H1 (cell line): ENCODE results near the gene FJX1. TPM values are rescaled to one million over a fixed set of nuclear protein-coding genes. Genes with fewer than 3 reads are reported as not detected.

ENCODE experiments used
- CTCF ChIA-PET: fragments of 300-600 bp; sonication (Branson Sonifier 250); formaldehyde crosslinking; loops from one replicate; lab custom pipeline; 2021; ENCODE audit not compliant: partially characterized antibody; lab: Charles Lee
- POLR2A ChIA-PET: fragments of 300-600 bp; sonication (Branson Sonifier 250); formaldehyde crosslinking; loops from one replicate; lab custom pipeline; 2021; ENCODE audit warnings: inconsistent platforms; ENCODE audit not compliant: partially characterized antibody; lab: Charles Lee
- DNase-seq, 2 experiments: peaks; one replicate each; pipeline versions ENCODE4 v3.0.0 to v3.0.0-alpha.2; 2010 to 2022; ENCODE audit warnings: low spot score in 2 of 2, low read depth in 1 of 2, mixed read lengths in 1 of 2
- FAIRE-seq: peaks from 2 replicates; lab custom pipeline; 2011; peaks lifted over from hg19 to GRCh38; lab: Jason Lieb, UNC
- H2AFZ ChIP-seq: 2 replicates; pipeline ENCODE4 v1.8.1; 2012; ENCODE audit warnings: low read length, inconsistent platforms
- H2AK5ac ChIP-seq: 2 replicates; pipeline ENCODE4 v1.6.1; 2013; ENCODE audit warnings: low read depth, low read length
- H2BK120ac ChIP-seq: replicated peaks from 2 replicates; pipeline ENCODE3; 2013; ENCODE audit warnings: low read depth, low read length, inconsistent platforms
- H2BK12ac ChIP-seq: 2 replicates; pipeline ENCODE4 v1.6.1; 2013; ENCODE audit warnings: low read depth, low read length
- H2BK15ac ChIP-seq: 2 replicates; pipeline ENCODE4 v1.6.1; 2013; ENCODE audit warnings: low read length
- H2BK20ac ChIP-seq: 2 replicates; pipeline ENCODE4 v1.6.1; 2013; ENCODE audit warnings: low read length
- H2BK5ac ChIP-seq: 2 replicates; pipeline ENCODE4 v1.6.1; 2013; ENCODE audit warnings: low read depth, low read length
- H3K14ac ChIP-seq: 2 replicates; pipeline ENCODE4 v1.6.1; 2013; ENCODE audit warnings: inconsistent platforms; ENCODE audit not compliant: insufficient read length
- H3K18ac ChIP-seq: 2 replicates; pipeline ENCODE4 v1.6.1; 2013; ENCODE audit warnings: low read length; ENCODE audit errors: extremely low read depth
- H3K23ac ChIP-seq: 2 replicates; pipeline ENCODE4 v1.6.1; 2013; ENCODE audit warnings: inconsistent platforms; ENCODE audit not compliant: insufficient read length
- H3K23me2 ChIP-seq: 2 replicates; pipeline ENCODE4 v1.6.1; 2013; ENCODE audit warnings: low read depth, low read length
- H3K27ac ChIP-seq: 2 replicates; pipeline ENCODE4 v1.6.1; 2011; ENCODE audit warnings: low read depth, low read length, inconsistent platforms
- H3K27me3 ChIP-seq, 4 experiments: replicated peaks in 1 of 4; 1 replicate in 1 of 4; 2 replicates in 3 of 4; pipeline versions ENCODE4 v1.6.1 to v1.8.1; 2011 to 2013; ENCODE audit warnings: low read length in 3 of 4, mild to moderate bottlenecking in 3 of 4, inconsistent platforms in 2 of 4, mixed read lengths in 2 of 4, moderate library complexity in 1 of 4; ENCODE audit not compliant: control insufficient read depth in 3 of 4, insufficient read depth in 3 of 4; ENCODE audit errors: extremely low read depth in 1 of 4
- H3K36me3 ChIP-seq, 4 experiments: 2 replicates each; pipeline versions ENCODE4 v1.6.1 to v1.8.1; 2011 to 2013; ENCODE audit warnings: mild to moderate bottlenecking in 4 of 4, low read length in 3 of 4, moderate library complexity in 2 of 4, control low read depth in 1 of 4, inconsistent platforms in 1 of 4; ENCODE audit not compliant: insufficient read depth in 4 of 4, control insufficient read depth in 2 of 4
- H3K4ac ChIP-seq: replicated peaks from 2 replicates; pipeline ENCODE3; 2013; ENCODE audit warnings: low read length, low read depth, mixed read lengths, inconsistent platforms; ENCODE audit not compliant: insufficient read length
- H3K4me1 ChIP-seq, 4 experiments: replicated peaks in 1 of 4; 1 replicate in 1 of 4; 2 replicates in 3 of 4; pipeline versions ENCODE4 v1.6.1 to v1.8.1; 2011 to 2013; ENCODE audit warnings: low read length in 3 of 4, inconsistent platforms in 2 of 4, mixed read lengths in 1 of 4; ENCODE audit not compliant: insufficient read depth in 4 of 4, control insufficient read depth in 3 of 4
- H3K4me2 ChIP-seq, 2 experiments: 2 replicates each; pipeline versions ENCODE4 v1.6.1 to v1.8.1; 2011 to 2013; ENCODE audit warnings: low read depth in 2 of 2, low read length in 2 of 2, control low read depth in 1 of 2, inconsistent platforms in 1 of 2, mild to moderate bottlenecking in 1 of 2; ENCODE audit not compliant: insufficient read depth in 1 of 2
- H3K4me3 ChIP-seq, 4 experiments: fragments of 200-600, 300-600 bp in 1 of 4; sonication (generic), shearing (Covaris generic), sonication (Bioruptor Twin) in 1 of 4; 2 replicates each; pipeline versions ENCODE4 v1.5.1 to v1.8.1; 2011 to 2016; ENCODE audit warnings: low read length in 4 of 4, low read depth in 3 of 4, control low read depth in 2 of 4, inconsistent platforms in 2 of 4, mild to moderate bottlenecking in 2 of 4, mixed read lengths in 1 of 4, moderate library complexity in 1 of 4; ENCODE audit not compliant: insufficient read depth in 2 of 4; ENCODE audit errors: extremely low read depth in 1 of 4
- H3K56ac ChIP-seq: replicated peaks from 2 replicates; pipeline ENCODE3; 2013; ENCODE audit warnings: low read depth, mild to moderate bottlenecking, mixed read lengths, low read length, inconsistent platforms; ENCODE audit not compliant: insufficient read length
- H3K79me1 ChIP-seq: 2 replicates; pipeline ENCODE4 v1.6.1; 2013; ENCODE audit warnings: low read depth, low read length, control low read depth
- H3K79me2 ChIP-seq, 2 experiments: 2 replicates each; pipeline versions ENCODE4 v1.6.1 to v1.8.1; 2012 to 2013; ENCODE audit warnings: low read length in 2 of 2, mild to moderate bottlenecking in 2 of 2, inconsistent platforms in 1 of 2; ENCODE audit not compliant: insufficient read depth in 2 of 2, control insufficient read depth in 1 of 2
- H3K9ac ChIP-seq, 4 experiments: replicated peaks in 1 of 4; 1 replicate in 1 of 4; 2 replicates in 3 of 4; pipeline versions ENCODE4 v1.6.1 to v1.8.1; 2011 to 2013; ENCODE audit warnings: low read depth in 3 of 4, low read length in 3 of 4, control low read depth in 2 of 4, mild to moderate bottlenecking in 2 of 4, moderate library complexity in 2 of 4, inconsistent platforms in 1 of 4; ENCODE audit errors: extremely low read depth in 1 of 4
- H3K9me3 ChIP-seq, 2 experiments: 2 replicates each; pipeline versions ENCODE4 v1.6.1 to v1.8.1; 2012 to 2013; ENCODE audit warnings: mild to moderate bottlenecking in 2 of 2, moderate library complexity in 2 of 2, control low read depth in 1 of 2, inconsistent platforms in 1 of 2, low read depth in 1 of 2, low read length in 1 of 2, mixed read lengths in 1 of 2; ENCODE audit not compliant: insufficient read depth in 2 of 2
- H4K20me1 ChIP-seq, 2 experiments: replicated peaks in 1 of 2; 2 replicates each; pipeline versions ENCODE3 to v1.8.1; 2011 to 2013; ENCODE audit warnings: inconsistent platforms in 2 of 2, low read length in 2 of 2, mild to moderate bottlenecking in 1 of 2; ENCODE audit not compliant: insufficient read depth in 2 of 2, control insufficient read depth in 1 of 2
- H4K5ac ChIP-seq: 2 replicates; pipeline ENCODE4 v1.6.1; 2013; ENCODE audit warnings: low read length, low read depth, mixed read lengths, inconsistent platforms; ENCODE audit not compliant: insufficient read length
- H4K8ac ChIP-seq: 2 replicates; pipeline ENCODE4 v1.8.0; 2013; ENCODE audit warnings: mild to moderate bottlenecking, moderate library complexity, low read length, inconsistent platforms; ENCODE audit not compliant: insufficient read depth; ENCODE audit errors: extremely low read depth
- H4K91ac ChIP-seq: replicated peaks from 2 replicates; pipeline ENCODE3; 2013; ENCODE audit warnings: low read length, mixed read lengths, inconsistent platforms; ENCODE audit not compliant: insufficient read length
- BRCA1 ChIP-seq: IDR thresholded peaks from 2 replicates; pipeline ENCODE4 v1.6.1; 2012; ENCODE audit warnings: low read depth, low read length, improper control_type of control experiment
- CTBP2 ChIP-seq: IDR thresholded peaks from 2 replicates; pipeline ENCODE4 v1.7.0; 2011; ENCODE audit warnings: borderline replicate concordance, mild to moderate bottlenecking, moderate library complexity, mixed read lengths, low read length; ENCODE audit not compliant: insufficient read depth, insufficient read length
- EGR1 ChIP-seq: IDR thresholded peaks from 2 replicates; pipeline ENCODE4 v1.6.1; 2011; ENCODE audit warnings: low read depth, low read length, borderline replicate concordance
- EP300 ChIP-seq, 2 experiments: IDR thresholded peaks; 1 replicate in 1 of 2; 2 replicates in 1 of 2; pipeline ENCODE4 v1.6.1; 2011 to 2012; ENCODE audit warnings: low read depth in 2 of 2, low read length in 2 of 2, mild to moderate bottlenecking in 2 of 2, borderline replicate concordance in 1 of 2, inconsistent platforms in 1 of 2, moderate library complexity in 1 of 2
- GABPA ChIP-seq: IDR thresholded peaks from 2 replicates; pipeline ENCODE4 v1.6.1; 2011; ENCODE audit warnings: mild to moderate bottlenecking, low read length, moderate library complexity, borderline replicate concordance; ENCODE audit not compliant: insufficient read depth
- HDAC2 ChIP-seq, 2 experiments: fragments of 300-600 bp in 1 of 2; sonication (generic) in 1 of 2; IDR thresholded peaks; 2 replicates each; pipeline ENCODE4 v1.6.1; 2011 to 2012; ENCODE audit warnings: low read depth in 2 of 2, low read length in 2 of 2, mild to moderate bottlenecking in 2 of 2, moderate library complexity in 2 of 2, borderline replicate concordance in 1 of 2, inconsistent platforms in 1 of 2
- KDM1A ChIP-seq: fragments of 200-600, 300-600 bp; sonication (generic); IDR thresholded peaks from 2 replicates; pipeline ENCODE4 v1.7.1; 2016; ENCODE audit warnings: mild to moderate bottlenecking, low read length, borderline replicate concordance
- KDM5A ChIP-seq: fragments of 200-600 bp; IDR thresholded peaks from 2 replicates; pipeline ENCODE4 v1.7.1; 2012; ENCODE audit warnings: mild to moderate bottlenecking, low read length, inconsistent platforms, mixed read lengths
- POLR2AphosphoS5 ChIP-seq: IDR thresholded peaks from 2 replicates; pipeline ENCODE4 v1.6.1; 2011; ENCODE audit warnings: low read depth, low read length
- SIN3A ChIP-seq, 2 experiments: IDR thresholded peaks in 1 of 2; conservative IDR thresholded peaks in 1 of 2; 2 replicates each; pipeline ENCODE4 v1.6.1; 2011 to 2012; ENCODE audit warnings: low read length in 2 of 2, improper control_type of control experiment in 1 of 2, low read depth in 1 of 2, mild to moderate bottlenecking in 1 of 2
- SIRT6 ChIP-seq: IDR thresholded peaks from one replicate; pipeline ENCODE4 v1.7.1; 2012; ENCODE audit warnings: low read length, inconsistent platforms
- SP2 ChIP-seq: IDR thresholded peaks from 2 replicates; pipeline ENCODE4 v1.6.1; 2012; ENCODE audit warnings: mild to moderate bottlenecking, low read length, inconsistent platforms
- TBP ChIP-seq: IDR thresholded peaks from 2 replicates; pipeline ENCODE4 v1.6.1; 2011; ENCODE audit warnings: low read depth, low read length, improper control_type of control experiment
- TEAD4 ChIP-seq: IDR thresholded peaks from 2 replicates; pipeline ENCODE4 v1.6.1; 2012; ENCODE audit warnings: low read depth, low read length, inconsistent platforms, mixed read lengths
- WGBS, 2 experiments: shearing (Covaris generic) in 1 of 2; methylation state at CpG; one replicate each; pipeline versions ENCODE4 v1.1.6 to v1.1.7; 2013 to 2015; ENCODE audit warnings: low lambda C conversion rate in 2 of 2, mixed read lengths in 2 of 2, inconsistent platforms in 1 of 2, low coverage in 1 of 2, missing lambda C conversion rate in 1 of 2; ENCODE audit not compliant: insufficient replicate concordance in 2 of 2, insufficient coverage in 1 of 2, insufficient read length in 1 of 2; ENCODE audit errors: extremely low coverage in 1 of 2, missing lambda C conversion rate in 1 of 2; 5-methylcytosine and 5-hydroxymethylcytosine counted together
- polyA plus RNA-seq, 7 experiments: library from polyadenylated mRNA; depleted of rRNA in 3 of 7; stranded (reverse) in 5 of 7; unstranded in 2 of 7; fragments of >200 nt in 5 of 7; fragments of 200-250 nt in 2 of 7; gene quantifications; 1 replicate in 5 of 7; 2 replicates in 1 of 7; 4 replicates in 1 of 7; pipeline versions ENCODE4 v1.2.1 to v1.2.3, GENCODE V29; 2011 to 2013; ENCODE audit warnings: missing spikeins in 2 of 7, mixed read lengths in 2 of 7
- total RNA-seq: library from RNA; stranded (reverse); fragmentation: NEBNext Ultra II Directional; extraction: Animal tissue kit (Norgen Biotek cat#: 25700); gene quantifications from 2 replicates; pipeline ENCODE4 v1.2.1, GENCODE V29; 2021

The FJX1 gene
- total and polyA plus RNA-seq, 2 of the 8 experiments (the other 6 are each of a cell fraction or from before 2014, with no cell fraction given) = 6.3 to 13.3 TPM

GRCh38 chr11:35594680-35595079, 23.6 kb upstream of the FJX1 start:
- H3K79me1 ChIP-seq = no peaks in the 10 kb centered on the region
- H3K27me3 ChIP-seq = no peaks in the 10 kb centered on the region
- no peaks in the 10 kb centered on the region for H3K4me1 ChIP-seq
- H3K14ac ChIP-seq = no peak overlapping the region
- no peaks in the 10 kb centered on the region for H3K23me2 ChIP-seq
- H2BK5ac ChIP-seq = no peak overlapping the region
- no peak overlapping the region for H3K4ac ChIP-seq
- no peak overlapping the region for H4K91ac ChIP-seq
- no peak overlapping the region for H4K8ac ChIP-seq
- H2BK20ac ChIP-seq = no peak overlapping the region
- DNase-seq (no peak), FAIRE-seq (no peak)
- H3K23ac ChIP-seq = no peak overlapping the region
- no peak overlapping the region for H3K18ac ChIP-seq
- no peak overlapping the region for H3K27ac ChIP-seq
- no peak overlapping the region for H3K56ac ChIP-seq
- no peak overlapping the region for H2AFZ ChIP-seq
- no peak overlapping the region for H3K4me2 ChIP-seq
- no peaks in the 10 kb centered on the region for H4K20me1 ChIP-seq
- no peak overlapping the region for H2BK12ac ChIP-seq
- no peaks in the 10 kb centered on the region for H3K36me3 ChIP-seq
- ChIA-PET CTCF (interaction anchor here (0.6 kb wide), 1 partner anchor 1352 kb away, joined by 3 read pairs; no protein-coding TSS in a partner anchor), POLR2A (no interaction called here)
- no peak overlapping the region for H4K5ac ChIP-seq
- no peak overlapping the region for H2AK5ac ChIP-seq
- H3K9me3 ChIP-seq = no peaks in the 10 kb centered on the region
- no peak overlapping the region for H2BK120ac ChIP-seq
- H3K4me3 ChIP-seq = no peak overlapping the region
- WGBS, 2 experiments = 89% methylated on average over 2 of the region's 2 CpGs; no CpG with 5 or more reads in 1 of the 2 experiments
- no peak overlapping the region for H3K9ac ChIP-seq
- no peak overlapping the region for H2BK15ac ChIP-seq
- H3K79me2 ChIP-seq = no peaks in the 10 kb centered on the region
- TF ChIP-seq KDM1A (no peak), HDAC2 (IDR thresholded peaks at IDR 0.05; ENCODE audit: borderline replicate concordance in 1 of 2, low read depth in 2 of 2, low read length in 2 of 2) (no peak), SP2 (no peak), POLR2AphosphoS5 (no peak), CTBP2 (no peak), KDM5A (no peak), EGR1 (no peak), SIRT6 (no peak), TEAD4 (no peak), EP300 (IDR thresholded peaks at IDR 0.05; ENCODE audit: borderline replicate concordance in 1 of 2, low read depth in 2 of 2, low read length in 2 of 2) (no peak), TBP (no peak), SIN3A (conservative IDR thresholded peaks at IDR 0.05 in 1 of 2, IDR thresholded peaks at IDR 0.05 in 1 of 2; ENCODE audit: low read depth in 1 of 2, low read length in 2 of 2) (no peak), BRCA1 (no peak), GABPA (no peak)
